ENCODE measurements around the gene NSMCE1.

NSMCE1 gene

DNA sequence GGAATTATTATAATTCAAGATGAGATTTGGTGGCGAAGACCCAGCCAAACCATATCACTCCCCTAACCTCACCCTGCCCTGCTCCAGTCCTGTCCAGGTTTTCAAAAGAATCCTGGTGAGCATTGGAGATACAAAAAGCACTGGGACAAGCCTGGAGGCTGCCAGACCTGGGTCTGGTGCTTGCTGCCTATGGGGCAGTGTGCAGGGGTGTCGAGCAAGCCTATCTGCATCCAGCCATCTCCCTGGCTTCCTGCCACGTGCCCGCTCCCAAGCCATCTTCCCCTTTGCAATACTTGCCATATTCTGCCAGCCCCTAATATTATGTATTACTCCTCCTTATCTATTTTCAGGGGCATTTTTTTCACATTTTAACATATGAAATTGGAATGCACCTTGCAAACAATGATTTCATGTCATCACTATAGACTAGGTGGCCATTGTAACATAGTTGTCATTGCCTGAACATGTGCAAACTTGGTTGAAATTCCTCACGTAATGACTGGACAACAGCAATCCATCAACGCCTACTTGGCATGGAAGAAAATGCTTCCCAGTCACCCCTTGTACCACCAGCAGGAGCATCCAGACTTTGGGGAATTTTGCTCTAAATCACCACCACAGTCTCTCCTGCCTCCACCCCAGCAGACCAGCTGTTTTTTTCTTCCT, 73.4 kb downstream of the NSMCE1 start:
- no peak for DNase-seq (ENCODE audit: low read depth in 2 of 2)

DNA sequence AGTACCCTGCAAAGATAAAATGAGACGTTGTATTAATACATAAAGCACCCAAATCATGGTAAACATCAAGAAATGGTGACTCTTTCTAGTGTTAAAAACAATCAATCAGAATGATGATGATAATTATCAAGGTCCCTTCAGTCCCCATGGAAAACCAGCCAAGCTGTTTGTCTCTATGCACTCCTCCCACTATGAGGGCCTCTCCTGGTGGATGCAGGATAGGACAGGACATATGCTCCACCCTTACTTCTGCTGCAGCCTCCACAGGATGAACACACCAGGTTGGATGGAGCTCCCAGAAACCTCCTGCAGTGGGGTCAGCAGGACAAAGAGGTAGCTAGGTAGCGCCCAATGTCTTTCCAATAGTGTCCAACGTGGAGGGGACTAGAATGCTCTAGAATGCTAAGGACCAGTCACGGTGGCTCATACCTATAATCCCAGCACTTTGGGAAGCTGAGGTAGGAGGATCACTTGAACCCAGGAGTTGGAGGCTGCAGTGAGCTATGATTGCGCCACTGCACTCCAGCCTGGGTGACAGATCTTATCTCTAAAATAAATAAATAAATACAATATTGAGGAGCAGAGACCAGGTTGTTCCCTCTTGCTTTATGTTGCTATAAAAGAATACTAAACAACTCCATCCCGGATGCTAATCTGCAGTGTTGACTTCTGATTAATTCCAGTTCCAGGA, 75.1 kb downstream of the NSMCE1 start:
- DNase-seq (ENCODE audit: low read depth in 2 of 2), result no peak

DNA sequence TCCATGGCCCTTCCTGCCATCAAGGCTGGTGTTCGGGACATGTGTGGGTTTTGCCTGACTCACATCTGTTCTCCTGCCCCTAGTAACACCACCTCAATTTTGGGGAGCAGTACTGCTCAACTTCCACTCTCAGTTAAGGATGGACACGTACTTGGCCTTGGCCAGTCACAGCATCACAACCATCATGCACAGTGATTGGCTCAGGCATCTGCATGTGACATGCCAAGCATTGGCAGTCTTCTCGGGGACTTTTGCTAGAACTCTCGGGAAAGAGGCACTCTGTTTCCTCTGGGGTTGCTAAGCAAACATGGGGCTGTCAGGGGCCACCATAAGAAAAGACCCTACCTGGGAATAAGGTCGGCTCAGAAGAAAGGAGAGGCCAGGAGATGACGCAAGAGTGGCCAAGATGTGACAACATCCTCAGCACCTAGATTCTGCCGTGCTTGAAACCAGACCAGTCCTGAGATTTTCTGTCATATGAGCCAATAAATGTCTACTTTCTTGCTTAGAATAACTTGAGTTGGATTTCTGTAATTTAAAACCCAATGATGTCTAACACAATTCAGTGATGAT, 77.1 kb downstream of the NSMCE1 start:
- no peak for DNase-seq (ENCODE audit: low read depth in 2 of 2)

DNA sequence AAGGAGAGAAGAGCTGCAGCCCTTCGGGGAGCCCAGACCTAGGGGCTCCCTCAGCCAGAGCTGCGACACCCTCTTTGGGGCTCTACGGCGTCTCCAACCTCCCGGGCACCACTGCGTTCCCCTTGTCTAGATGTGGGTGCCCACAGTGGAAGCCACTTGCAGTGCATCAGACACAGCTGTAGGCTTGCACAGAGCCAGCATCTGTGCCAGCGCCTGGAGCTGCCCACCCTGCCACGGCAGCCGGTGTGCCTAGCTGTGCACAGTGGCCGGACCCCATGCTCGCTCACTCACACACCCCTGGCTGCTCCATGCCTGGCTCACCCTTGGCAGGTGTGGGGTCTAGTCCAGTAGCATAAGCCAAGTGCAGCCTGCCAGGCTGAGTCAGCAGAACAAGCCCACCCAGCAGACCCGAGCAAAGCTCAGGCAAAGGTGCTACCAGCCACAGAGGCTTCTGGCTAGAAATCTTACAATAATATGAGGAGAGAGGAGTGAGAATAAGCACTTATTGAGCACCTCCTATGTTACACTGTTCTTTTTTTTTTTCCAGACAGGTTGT, 78.2 kb downstream of the NSMCE1 start:
- DNase-seq (ENCODE audit: low read depth in 2 of 2), result no peak

DNA sequence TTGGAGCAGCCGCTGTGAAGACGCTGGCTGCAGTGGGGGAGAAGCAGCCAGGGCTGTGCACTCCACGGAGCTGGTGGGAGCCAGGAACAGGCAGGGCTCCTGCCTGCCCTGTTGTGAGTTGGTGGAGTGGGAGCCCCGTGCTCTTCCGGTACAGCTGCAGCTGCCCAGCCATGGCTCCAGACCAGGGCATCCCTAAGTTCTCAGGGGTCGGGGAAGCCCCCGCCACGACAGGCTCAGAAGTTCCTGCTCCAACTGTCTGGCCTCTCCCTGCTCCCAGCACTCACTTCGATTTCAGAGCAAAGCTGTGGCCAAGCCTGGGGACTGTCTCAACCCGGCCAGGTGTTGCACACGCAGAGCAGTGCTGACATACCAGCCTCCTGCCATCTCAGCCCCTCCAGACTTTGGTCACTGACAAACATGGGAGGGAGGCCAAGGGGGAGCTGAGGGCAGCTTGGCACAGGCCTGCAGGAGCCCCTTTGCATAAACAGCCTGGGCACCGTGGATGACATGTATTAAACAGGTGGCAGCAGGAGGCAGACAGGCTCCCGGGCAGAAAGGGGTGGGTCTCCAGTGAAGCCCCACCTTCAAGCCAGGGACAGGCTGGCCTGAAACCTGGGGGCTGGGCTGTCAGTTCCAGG, 79.1 kb downstream of the NSMCE1 start:
- DNase-seq (ENCODE audit: low read depth in 2 of 2), result no peak

DNA sequence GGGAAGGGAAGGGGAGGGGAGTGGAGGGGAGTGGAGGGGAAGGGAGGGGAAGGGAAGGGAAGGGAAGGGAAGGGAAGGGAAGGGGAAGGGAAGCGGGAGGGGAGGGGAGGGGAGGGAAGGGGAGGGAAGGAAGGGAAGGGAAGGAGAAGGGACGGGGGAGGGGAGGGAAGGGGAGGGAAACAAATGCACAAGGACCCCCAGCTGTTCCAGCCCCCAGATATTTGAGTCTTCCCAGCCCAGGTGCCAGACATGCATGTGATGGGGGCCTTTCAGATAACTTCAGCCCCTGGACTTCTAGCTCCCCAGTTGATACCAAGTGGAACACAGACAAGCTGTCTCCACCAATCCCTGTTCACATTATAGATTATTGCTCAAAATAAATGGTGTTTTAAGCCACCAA, 79.9 kb downstream of the NSMCE1 start:
- no peak for DNase-seq (ENCODE audit: low read depth in 2 of 2)

DNA sequence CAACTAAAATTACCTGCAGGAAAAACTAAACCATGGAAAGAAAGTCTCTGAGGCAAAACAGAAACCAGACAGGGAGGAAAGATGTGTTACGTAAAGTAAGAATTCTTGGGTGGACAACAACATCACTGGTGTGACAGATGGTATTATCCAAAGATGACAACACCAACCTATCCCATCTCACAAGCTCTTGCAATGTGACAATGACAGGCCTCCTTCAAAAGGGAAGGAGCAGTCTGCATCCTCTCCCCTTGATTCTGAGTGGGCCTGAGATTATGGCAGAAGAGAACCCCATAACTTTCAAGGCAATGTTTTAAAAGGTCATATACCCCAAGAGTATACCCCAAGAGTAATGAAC, 82.8 kb downstream of the NSMCE1 start:
- no peak for DNase-seq (ENCODE audit: low read depth in 2 of 2)

DNA sequence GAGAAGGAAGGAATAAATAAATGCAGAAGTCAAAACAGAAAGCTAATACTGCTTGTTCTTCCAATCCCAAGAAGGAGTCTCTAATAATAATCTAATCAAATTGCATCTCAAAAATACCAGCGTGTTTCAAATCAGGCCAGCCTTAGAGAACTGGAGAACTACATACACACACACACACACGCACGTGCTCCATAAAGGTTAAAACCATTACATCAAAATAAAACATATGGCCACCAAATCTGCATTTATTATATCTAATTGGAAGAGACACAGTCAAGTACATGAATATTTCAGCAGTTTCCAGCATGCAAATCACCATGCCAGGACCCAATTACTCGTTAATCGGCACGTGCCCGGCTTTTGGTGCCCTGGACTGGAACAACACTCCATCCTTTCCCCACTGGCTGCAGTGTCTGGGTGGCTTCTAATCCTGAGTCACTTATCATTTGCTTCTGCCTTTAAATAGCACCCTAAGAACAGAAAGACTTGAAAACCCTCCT, 85.6 kb downstream of the NSMCE1 start:
- DNase-seq (ENCODE audit: low read depth in 2 of 2), result no peak

DNA sequence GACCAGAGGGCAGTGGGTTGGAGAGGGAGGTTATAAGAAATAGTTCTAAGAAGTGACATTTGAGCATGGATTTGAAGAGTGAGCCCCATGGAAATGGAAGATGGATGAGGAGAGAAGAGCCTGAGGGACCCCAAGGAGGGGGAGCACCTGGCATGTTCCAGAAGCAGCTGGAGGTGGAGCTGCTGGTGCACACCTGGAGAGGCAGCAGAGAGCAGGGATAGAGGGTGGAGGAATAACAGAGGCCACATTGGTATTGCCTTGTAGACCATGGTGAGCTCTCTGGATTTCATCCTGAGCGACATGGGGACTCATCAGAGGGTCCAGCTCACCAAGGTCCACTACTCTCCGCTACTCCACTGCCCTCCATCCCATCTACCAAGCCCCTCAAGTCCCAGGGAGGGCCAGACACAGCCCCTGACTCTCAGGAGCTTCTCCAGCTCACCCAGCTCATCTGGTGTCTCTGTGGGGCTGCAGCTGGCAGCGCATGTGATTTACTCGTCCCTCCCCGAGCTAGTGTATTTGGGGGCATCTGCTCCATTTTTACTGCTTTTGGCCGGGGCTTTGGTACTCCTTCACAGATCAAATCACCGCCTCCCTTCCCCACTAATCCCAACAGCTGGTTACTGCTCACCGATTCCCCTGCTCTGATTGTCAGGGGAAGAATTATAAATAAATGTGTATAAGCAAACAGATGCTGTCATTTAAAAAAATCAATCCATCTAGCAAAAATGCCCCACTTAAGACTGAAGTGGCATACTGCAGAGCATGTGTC, 87.4 kb downstream of the NSMCE1 start:
- DNase-seq (ENCODE audit: low read depth in 2 of 2), result no peak

DNA sequence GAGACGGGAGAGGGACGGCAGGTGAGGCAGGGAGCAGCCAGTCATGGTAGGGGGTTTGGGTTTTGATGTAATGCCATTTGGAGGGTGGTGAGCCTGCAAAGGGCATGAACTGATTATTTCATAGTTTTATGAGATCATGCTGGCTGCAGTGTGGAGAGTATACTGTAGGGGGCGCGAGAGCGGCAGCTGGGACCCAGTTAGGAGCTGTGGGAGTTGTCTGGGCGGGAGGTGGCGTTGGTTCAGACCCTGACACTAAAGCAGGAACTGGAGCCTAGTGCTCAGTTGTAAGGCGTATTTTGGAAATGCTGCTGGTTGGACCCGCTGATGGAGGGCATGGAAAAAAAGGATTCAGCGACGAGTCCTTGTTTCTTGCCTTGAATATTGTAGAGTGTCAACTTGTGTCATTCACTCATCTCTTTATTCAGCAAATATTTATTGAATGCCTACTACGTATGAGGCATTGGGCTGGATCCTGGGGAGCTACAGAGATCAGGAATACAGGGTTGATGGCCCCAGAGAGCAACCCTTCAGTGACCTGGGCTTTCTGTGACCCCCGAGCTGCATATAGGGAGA, 89.0 kb downstream of the NSMCE1 start:
- peak; percentile 71 to 79 for DNase-seq (ENCODE audit: low read depth in 2 of 2)

DNA sequence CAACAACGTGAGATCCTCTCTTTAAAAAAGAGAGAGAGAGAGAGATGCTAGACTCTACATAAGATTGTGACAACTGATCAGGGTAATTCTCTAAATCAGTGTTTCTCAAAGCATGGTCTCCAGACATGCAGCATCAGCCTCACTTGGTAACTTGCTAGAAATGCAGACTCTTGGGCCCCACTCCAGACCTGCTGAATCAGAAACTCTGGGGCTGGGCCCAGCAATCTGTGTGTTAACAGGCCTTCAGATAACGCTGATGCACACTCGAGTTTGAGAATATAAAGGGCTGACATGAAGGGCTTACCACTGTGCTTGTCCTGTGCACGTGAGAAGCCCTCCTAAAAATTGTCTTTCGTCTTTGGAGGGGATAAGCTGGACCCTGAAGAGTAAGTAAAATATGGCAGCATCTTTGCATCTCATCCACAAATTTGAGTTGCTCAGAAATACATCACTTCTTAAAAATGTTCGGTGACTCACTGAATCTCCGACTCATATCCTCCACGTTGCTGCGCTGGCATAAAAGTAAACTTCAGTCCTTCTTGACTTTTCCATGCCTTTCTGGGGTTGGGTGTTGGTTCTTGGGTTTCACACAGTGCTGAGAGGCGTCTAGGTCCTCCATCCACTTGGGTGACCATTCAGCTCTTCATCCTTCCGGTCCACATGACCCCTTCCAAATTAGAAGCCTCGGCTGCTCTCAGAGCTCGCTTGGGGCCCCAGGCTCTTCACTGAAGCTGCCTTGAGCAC, 91.4 kb downstream of the NSMCE1 start:
- DNase-seq (ENCODE audit: low read depth in 2 of 2), result no peak

DNA sequence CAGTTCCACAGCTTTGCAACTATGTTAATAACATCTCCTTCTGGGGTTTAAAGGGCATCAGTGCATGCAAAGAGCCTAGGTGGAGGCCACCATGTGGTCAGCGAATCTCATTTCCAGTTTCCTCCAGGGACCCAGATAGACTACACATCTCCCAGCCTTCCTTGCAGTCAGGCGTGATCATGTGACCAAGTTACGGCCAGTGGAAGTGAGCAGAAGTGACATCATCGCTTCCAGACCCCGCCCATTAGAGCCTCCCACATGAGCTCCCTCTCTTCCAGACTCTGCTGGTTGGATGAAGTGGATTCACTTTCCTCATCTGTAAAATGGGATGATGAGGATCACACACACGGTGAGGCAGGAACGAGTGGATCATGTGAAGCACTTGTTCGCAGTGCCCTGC, 92.7 kb downstream of the NSMCE1 start:
- no peak for DNase-seq (ENCODE audit: low read depth in 2 of 2)

Data from stimulated activated CD8-positive, alpha-beta memory T cell treated with anti-CD3 and anti-CD28 coated beads, Interleukin-7, amount 100 ng/mL, for 4 hours (primary cell).